H1 (cell line): ENCODE measurements around the gene CTSK. TPM values are rescaled to one million over a fixed set of nuclear protein-coding genes. Genes with fewer than 3 reads are reported as not detected.

Experiments
- CTCF ChIA-PET: fragments of 300-600 bp; sonication (Branson Sonifier 250); formaldehyde crosslinking; loops from one replicate; lab custom pipeline; 2021; ENCODE audit not compliant: partially characterized antibody; lab: Charles Lee
- POLR2A ChIA-PET: fragments of 300-600 bp; sonication (Branson Sonifier 250); formaldehyde crosslinking; loops from one replicate; lab custom pipeline; 2021; ENCODE audit warnings: inconsistent platforms; ENCODE audit not compliant: partially characterized antibody; lab: Charles Lee
- DNase-seq, 2 experiments: peaks; one replicate each; pipeline versions ENCODE4 v3.0.0 to v3.0.0-alpha.2; 2010 to 2022; ENCODE audit warnings: low spot score in 2 of 2, low read depth in 1 of 2, mixed read lengths in 1 of 2
- FAIRE-seq: peaks from 2 replicates; lab custom pipeline; 2011; peaks lifted over from hg19 to GRCh38; lab: Jason Lieb, UNC
- H2AFZ ChIP-seq: 2 replicates; pipeline ENCODE4 v1.8.1; 2012; ENCODE audit warnings: low read length, inconsistent platforms
- H2AK5ac ChIP-seq: 2 replicates; pipeline ENCODE4 v1.6.1; 2013; ENCODE audit warnings: low read depth, low read length
- H2BK120ac ChIP-seq: replicated peaks from 2 replicates; pipeline ENCODE3; 2013; ENCODE audit warnings: low read depth, low read length, inconsistent platforms
- H2BK12ac ChIP-seq: 2 replicates; pipeline ENCODE4 v1.6.1; 2013; ENCODE audit warnings: low read depth, low read length
- H2BK15ac ChIP-seq: 2 replicates; pipeline ENCODE4 v1.6.1; 2013; ENCODE audit warnings: low read length
- H2BK20ac ChIP-seq: 2 replicates; pipeline ENCODE4 v1.6.1; 2013; ENCODE audit warnings: low read length
- H2BK5ac ChIP-seq: 2 replicates; pipeline ENCODE4 v1.6.1; 2013; ENCODE audit warnings: low read depth, low read length
- H3K14ac ChIP-seq: 2 replicates; pipeline ENCODE4 v1.6.1; 2013; ENCODE audit warnings: inconsistent platforms; ENCODE audit not compliant: insufficient read length
- H3K18ac ChIP-seq: 2 replicates; pipeline ENCODE4 v1.6.1; 2013; ENCODE audit warnings: low read length; ENCODE audit errors: extremely low read depth
- H3K23ac ChIP-seq: 2 replicates; pipeline ENCODE4 v1.6.1; 2013; ENCODE audit warnings: inconsistent platforms; ENCODE audit not compliant: insufficient read length
- H3K23me2 ChIP-seq: 2 replicates; pipeline ENCODE4 v1.6.1; 2013; ENCODE audit warnings: low read depth, low read length
- H3K27ac ChIP-seq: 2 replicates; pipeline ENCODE4 v1.6.1; 2011; ENCODE audit warnings: low read depth, low read length, inconsistent platforms
- H3K27me3 ChIP-seq, 4 experiments: replicated peaks in 1 of 4; 1 replicate in 1 of 4; 2 replicates in 3 of 4; pipeline versions ENCODE4 v1.6.1 to v1.8.1; 2011 to 2013; ENCODE audit warnings: low read length in 3 of 4, mild to moderate bottlenecking in 3 of 4, inconsistent platforms in 2 of 4, mixed read lengths in 2 of 4, moderate library complexity in 1 of 4; ENCODE audit not compliant: control insufficient read depth in 3 of 4, insufficient read depth in 3 of 4; ENCODE audit errors: extremely low read depth in 1 of 4
- H3K36me3 ChIP-seq, 4 experiments: 2 replicates each; pipeline versions ENCODE4 v1.6.1 to v1.8.1; 2011 to 2013; ENCODE audit warnings: mild to moderate bottlenecking in 4 of 4, low read length in 3 of 4, moderate library complexity in 2 of 4, control low read depth in 1 of 4, inconsistent platforms in 1 of 4; ENCODE audit not compliant: insufficient read depth in 4 of 4, control insufficient read depth in 2 of 4
- H3K4ac ChIP-seq: replicated peaks from 2 replicates; pipeline ENCODE3; 2013; ENCODE audit warnings: low read length, low read depth, mixed read lengths, inconsistent platforms; ENCODE audit not compliant: insufficient read length
- H3K4me1 ChIP-seq, 4 experiments: replicated peaks in 1 of 4; 1 replicate in 1 of 4; 2 replicates in 3 of 4; pipeline versions ENCODE4 v1.6.1 to v1.8.1; 2011 to 2013; ENCODE audit warnings: low read length in 3 of 4, inconsistent platforms in 2 of 4, mixed read lengths in 1 of 4; ENCODE audit not compliant: insufficient read depth in 4 of 4, control insufficient read depth in 3 of 4
- H3K4me2 ChIP-seq, 2 experiments: 2 replicates each; pipeline versions ENCODE4 v1.6.1 to v1.8.1; 2011 to 2013; ENCODE audit warnings: low read depth in 2 of 2, low read length in 2 of 2, control low read depth in 1 of 2, inconsistent platforms in 1 of 2, mild to moderate bottlenecking in 1 of 2; ENCODE audit not compliant: insufficient read depth in 1 of 2
- H3K4me3 ChIP-seq, 4 experiments: fragments of 200-600, 300-600 bp in 1 of 4; sonication (generic), shearing (Covaris generic), sonication (Bioruptor Twin) in 1 of 4; 2 replicates each; pipeline versions ENCODE4 v1.5.1 to v1.8.1; 2011 to 2016; ENCODE audit warnings: low read length in 4 of 4, low read depth in 3 of 4, control low read depth in 2 of 4, inconsistent platforms in 2 of 4, mild to moderate bottlenecking in 2 of 4, mixed read lengths in 1 of 4, moderate library complexity in 1 of 4; ENCODE audit not compliant: insufficient read depth in 2 of 4; ENCODE audit errors: extremely low read depth in 1 of 4
- H3K56ac ChIP-seq: replicated peaks from 2 replicates; pipeline ENCODE3; 2013; ENCODE audit warnings: low read depth, mild to moderate bottlenecking, mixed read lengths, low read length, inconsistent platforms; ENCODE audit not compliant: insufficient read length
- H3K79me1 ChIP-seq: 2 replicates; pipeline ENCODE4 v1.6.1; 2013; ENCODE audit warnings: low read depth, low read length, control low read depth
- H3K79me2 ChIP-seq, 2 experiments: 2 replicates each; pipeline versions ENCODE4 v1.6.1 to v1.8.1; 2012 to 2013; ENCODE audit warnings: low read length in 2 of 2, mild to moderate bottlenecking in 2 of 2, inconsistent platforms in 1 of 2; ENCODE audit not compliant: insufficient read depth in 2 of 2, control insufficient read depth in 1 of 2
- H3K9ac ChIP-seq, 4 experiments: replicated peaks in 1 of 4; 1 replicate in 1 of 4; 2 replicates in 3 of 4; pipeline versions ENCODE4 v1.6.1 to v1.8.1; 2011 to 2013; ENCODE audit warnings: low read depth in 3 of 4, low read length in 3 of 4, control low read depth in 2 of 4, mild to moderate bottlenecking in 2 of 4, moderate library complexity in 2 of 4, inconsistent platforms in 1 of 4; ENCODE audit errors: extremely low read depth in 1 of 4
- H3K9me3 ChIP-seq, 2 experiments: 2 replicates each; pipeline versions ENCODE4 v1.6.1 to v1.8.1; 2012 to 2013; ENCODE audit warnings: mild to moderate bottlenecking in 2 of 2, moderate library complexity in 2 of 2, control low read depth in 1 of 2, inconsistent platforms in 1 of 2, low read depth in 1 of 2, low read length in 1 of 2, mixed read lengths in 1 of 2; ENCODE audit not compliant: insufficient read depth in 2 of 2
- H4K20me1 ChIP-seq, 2 experiments: replicated peaks in 1 of 2; 2 replicates each; pipeline versions ENCODE3 to v1.8.1; 2011 to 2013; ENCODE audit warnings: inconsistent platforms in 2 of 2, low read length in 2 of 2, mild to moderate bottlenecking in 1 of 2; ENCODE audit not compliant: insufficient read depth in 2 of 2, control insufficient read depth in 1 of 2
- H4K5ac ChIP-seq: 2 replicates; pipeline ENCODE4 v1.6.1; 2013; ENCODE audit warnings: low read length, low read depth, mixed read lengths, inconsistent platforms; ENCODE audit not compliant: insufficient read length
- H4K8ac ChIP-seq: 2 replicates; pipeline ENCODE4 v1.8.0; 2013; ENCODE audit warnings: mild to moderate bottlenecking, moderate library complexity, low read length, inconsistent platforms; ENCODE audit not compliant: insufficient read depth; ENCODE audit errors: extremely low read depth
- H4K91ac ChIP-seq: replicated peaks from 2 replicates; pipeline ENCODE3; 2013; ENCODE audit warnings: low read length, mixed read lengths, inconsistent platforms; ENCODE audit not compliant: insufficient read length
- ASH2L ChIP-seq: fragments of 200-600, 300-600 bp; sonication (generic); IDR thresholded peaks from one replicate; pipeline ENCODE4 v1.7.1; 2017; ENCODE audit warnings: low read length
- EZH2 ChIP-seq: fragments of 200-600 bp; sonication (generic); IDR thresholded peaks from 2 replicates; pipeline ENCODE4 v1.7.1; 2012; ENCODE audit warnings: low read depth, mild to moderate bottlenecking, moderate library complexity, low read length, inconsistent platforms; ENCODE audit not compliant: severe bottlenecking
- HDAC6 ChIP-seq: IDR thresholded peaks from one replicate; pipeline ENCODE4 v1.7.1; 2012; ENCODE audit warnings: low read depth, mild to moderate bottlenecking, inconsistent platforms, low read length, moderate library complexity
- KDM4A ChIP-seq: IDR thresholded peaks from one replicate; pipeline ENCODE4 v1.7.1; 2012; ENCODE audit warnings: low read depth, mild to moderate bottlenecking, moderate library complexity, low read length, inconsistent platforms; ENCODE audit not compliant: severe bottlenecking
- KDM5A ChIP-seq: fragments of 200-600 bp; IDR thresholded peaks from 2 replicates; pipeline ENCODE4 v1.7.1; 2012; ENCODE audit warnings: mild to moderate bottlenecking, low read length, inconsistent platforms, mixed read lengths
- MAFK ChIP-seq: IDR thresholded peaks from 2 replicates; pipeline ENCODE4 v1.6.1; 2012; ENCODE audit warnings: low read depth, mild to moderate bottlenecking, improper control_type of control experiment, low read length
- NANOG ChIP-seq: IDR thresholded peaks from 2 replicates; pipeline ENCODE4 v1.6.1; 2011; ENCODE audit warnings: low read length, low read depth, mild to moderate bottlenecking, inconsistent platforms; ENCODE audit not compliant: insufficient read depth, poor library complexity, severe bottlenecking
- POLR2A ChIP-seq, 2 experiments: IDR thresholded peaks; 1 replicate in 1 of 2; 2 replicates in 1 of 2; pipeline ENCODE4 v1.6.1; 2011; ENCODE audit warnings: low read depth in 2 of 2, low read length in 2 of 2, mild to moderate bottlenecking in 2 of 2; ENCODE audit errors: control extremely low read depth in 1 of 2
- POLR2AphosphoS5 ChIP-seq: IDR thresholded peaks from 2 replicates; pipeline ENCODE4 v1.6.1; 2011; ENCODE audit warnings: low read depth, low read length
- RBBP5 ChIP-seq: IDR thresholded peaks from 2 replicates; pipeline ENCODE4 v1.7.1; 2012; ENCODE audit warnings: low read depth, mild to moderate bottlenecking, inconsistent platforms, low read length, moderate library complexity, borderline replicate concordance
- SP4 ChIP-seq: IDR thresholded peaks from 2 replicates; pipeline ENCODE4 v1.6.1; 2012; ENCODE audit warnings: low read length, inconsistent platforms
- SRF ChIP-seq: IDR thresholded peaks from 2 replicates; pipeline ENCODE4 v1.6.1; 2011; ENCODE audit warnings: mild to moderate bottlenecking, low read depth, low read length, moderate library complexity
- TCF12 ChIP-seq: IDR thresholded peaks from 2 replicates; pipeline ENCODE4 v1.6.1; 2011; ENCODE audit warnings: low read depth, mild to moderate bottlenecking, low read length
- WGBS, 2 experiments: shearing (Covaris generic) in 1 of 2; methylation state at CpG; one replicate each; pipeline versions ENCODE4 v1.1.6 to v1.1.7; 2013 to 2015; ENCODE audit warnings: low lambda C conversion rate in 2 of 2, mixed read lengths in 2 of 2, inconsistent platforms in 1 of 2, low coverage in 1 of 2, missing lambda C conversion rate in 1 of 2; ENCODE audit not compliant: insufficient replicate concordance in 2 of 2, insufficient coverage in 1 of 2, insufficient read length in 1 of 2; ENCODE audit errors: extremely low coverage in 1 of 2, missing lambda C conversion rate in 1 of 2; 5-methylcytosine and 5-hydroxymethylcytosine counted together
- polyA plus RNA-seq, 7 experiments: library from polyadenylated mRNA; depleted of rRNA in 3 of 7; stranded (reverse) in 5 of 7; unstranded in 2 of 7; fragments of >200 nt in 5 of 7; fragments of 200-250 nt in 2 of 7; gene quantifications; 1 replicate in 5 of 7; 2 replicates in 1 of 7; 4 replicates in 1 of 7; pipeline versions ENCODE4 v1.2.1 to v1.2.3, GENCODE V29; 2011 to 2013; ENCODE audit warnings: missing spikeins in 2 of 7, mixed read lengths in 2 of 7
- total RNA-seq: library from RNA; stranded (reverse); fragmentation: NEBNext Ultra II Directional; extraction: Animal tissue kit (Norgen Biotek cat#: 25700); gene quantifications from 2 replicates; pipeline ENCODE4 v1.2.1, GENCODE V29; 2021
- TF ChIP-seq, protein P1 (sequence below): IDR thresholded peaks from 2 replicates; pipeline ENCODE4 v1.6.1; 2011; ENCODE audit warnings: low read length, improper control_type of control experiment

The CTSK gene
- total and polyA plus RNA-seq, 2 of the 8 experiments (the other 6 are each of a cell fraction or from before 2014, with no cell fraction given): 2.7 to 4.2 TPM

DNA sequence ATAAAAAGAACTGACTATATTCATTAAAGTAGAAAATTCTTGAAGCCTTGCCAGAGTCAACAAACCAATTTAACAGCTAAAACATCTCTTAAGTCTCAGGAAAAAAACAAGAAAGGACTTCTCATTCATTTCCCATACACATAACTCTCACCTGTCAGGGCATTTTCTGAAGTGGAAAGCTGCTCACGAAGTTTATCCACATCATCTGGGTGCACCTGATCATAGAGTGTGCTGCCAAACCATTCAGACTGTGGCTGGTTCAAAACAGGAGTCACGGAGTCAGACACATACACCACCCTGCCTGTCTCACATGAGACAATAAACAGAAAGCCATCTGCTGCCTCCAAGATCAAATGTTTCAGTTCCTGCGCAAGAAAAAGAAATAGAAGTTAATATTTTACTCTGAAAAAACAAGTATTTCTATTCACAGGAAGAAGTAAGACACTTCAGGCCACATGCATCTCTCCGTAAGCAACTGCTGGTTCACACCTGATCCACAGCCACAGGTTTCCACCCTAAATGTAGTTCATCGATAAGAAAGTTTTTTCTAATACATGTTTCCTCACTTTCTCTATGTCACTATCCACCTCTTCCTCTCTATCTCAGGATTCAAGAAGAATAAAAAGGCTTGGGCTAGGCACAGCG lies 28.2 kb upstream of the CTSK start:
- no peak overlapping the region for H4K5ac ChIP-seq
- no peak overlapping the region for H2BK15ac ChIP-seq
- DNase-seq (no peak), FAIRE-seq (no peak)
- no peak overlapping the region for H2BK12ac ChIP-seq
- no peak overlapping the region for H3K27ac ChIP-seq
- H3K9ac ChIP-seq: no peak overlapping the region
- H2AFZ ChIP-seq: no peak overlapping the region
- no peak overlapping the region for H3K23ac ChIP-seq
- H2BK5ac ChIP-seq: no peak overlapping the region
- no peak overlapping the region for H3K56ac ChIP-seq
- WGBS, 2 experiments: 90% methylated on average over 6 of the region's 6 CpGs; no CpG with 5 or more reads in 1 of the 2 experiments
- H3K9me3 ChIP-seq: no peaks in the 10 kb centered on the region
- no peaks in the 10 kb centered on the region for H3K79me1 ChIP-seq
- no peak overlapping the region for H3K18ac ChIP-seq
- no peak overlapping the region for H4K8ac ChIP-seq
- no peak overlapping the region for H3K4me3 ChIP-seq
- H3K79me2 ChIP-seq: no peaks in the 10 kb centered on the region
- H3K4me1 ChIP-seq: no peaks in the 10 kb centered on the region
- H3K27me3 ChIP-seq: no peaks in the 10 kb centered on the region
- no peaks in the 10 kb centered on the region for H4K20me1 ChIP-seq
- H2BK120ac ChIP-seq: no peak overlapping the region
- ChIA-PET CTCF (no interaction called here), POLR2A (no interaction called here)
- no peaks in the 10 kb centered on the region for H3K23me2 ChIP-seq
- no peak overlapping the region for H4K91ac ChIP-seq
- H3K36me3 ChIP-seq: peaks cover 4 to 38% (median 15%) of the 10 kb centered on the region in 4 experiments; a peak in 5 of 8 replicates
- no peak overlapping the region for H2BK20ac ChIP-seq
- H2AK5ac ChIP-seq: no peak overlapping the region
- no peak overlapping the region for H3K4me2 ChIP-seq
- no peak overlapping the region for H3K4ac ChIP-seq
- no peak overlapping the region for H3K14ac ChIP-seq
- TF ChIP-seq KDM4A (no peak), KDM5A (no peak), POLR2AphosphoS5 (no peak), TCF12 (no peak), RBBP5 (no peak), NANOG (no peak), POLR2A (IDR thresholded peaks at IDR 0.05; ENCODE audit: control extremely low read depth in 1 of 2, low read depth in 2 of 2, low read length in 2 of 2) (no peak), HDAC6 (no peak), EZH2 (no peak), SRF (no peak), SP4 (no peak), MAFK (no peak), ASH2L (no peak)
- TF ChIP-seq, protein P1, sequence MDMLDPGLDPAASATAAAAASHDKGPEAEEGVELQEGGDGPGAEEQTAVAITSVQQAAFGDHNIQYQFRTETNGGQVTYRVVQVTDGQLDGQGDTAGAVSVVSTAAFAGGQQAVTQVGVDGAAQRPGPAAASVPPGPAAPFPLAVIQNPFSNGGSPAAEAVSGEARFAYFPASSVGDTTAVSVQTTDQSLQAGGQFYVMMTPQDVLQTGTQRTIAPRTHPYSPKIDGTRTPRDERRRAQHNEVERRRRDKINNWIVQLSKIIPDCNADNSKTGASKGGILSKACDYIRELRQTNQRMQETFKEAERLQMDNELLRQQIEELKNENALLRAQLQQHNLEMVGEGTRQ: no peak
